GM19239 (cell line): ENCODE results near the gene GBP3.
"Not testable (repeated sequence)": the region's sequence is repeated elsewhere in the genome, so short reads cannot be mapped to it uniquely, and the experiment has no call there.

Experiments
- DNase-seq: peaks from one replicate; pipeline ENCODE4 v3.0.0; 2011; ENCODE audit warnings: low spot score; ENCODE audit not compliant: insufficient read length
- FAIRE-seq: peaks from 2 replicates; lab custom pipeline; 2011; peaks lifted over from hg19 to GRCh38; lab: Jason Lieb, UNC

The GBP3 gene

DNA sequence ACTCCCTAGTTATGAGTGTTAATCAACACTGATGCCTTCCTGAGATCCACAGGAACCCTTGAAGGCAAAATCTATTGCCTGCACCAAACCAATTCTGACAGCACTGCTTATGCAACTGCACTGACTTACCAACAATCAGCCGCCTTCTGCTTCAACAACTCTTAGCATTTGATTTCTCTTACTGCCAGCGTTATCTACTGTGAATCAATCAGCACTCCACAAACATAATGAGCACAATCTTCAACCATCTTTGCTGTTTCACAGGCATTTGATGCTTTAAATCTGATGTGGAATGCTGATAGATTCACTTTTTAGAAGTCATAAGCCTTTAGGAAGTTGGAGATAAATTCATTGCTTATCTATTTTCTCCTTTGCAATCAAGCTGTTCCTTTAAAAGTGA, 41.2 kb downstream of the GBP3 start:
- not testable (repeated sequence) for DNase-seq, FAIRE-seq

GRCh38 chr1:88980870-88981269, 41.8 kb downstream of the GBP3 start:
- FAIRE-seq, result no peak
- no peak for DNase-seq

GRCh38 chr1:88979749-88980116, 42.9 kb downstream of the GBP3 start:
- DNase-seq, result no peak
- no peak for FAIRE-seq

- no peak for DNase-seq
- no peak for FAIRE-seq
Observed at GRCh38 chr1:88979054-88979748, 43.5 kb downstream of the GBP3 start.

DNA sequence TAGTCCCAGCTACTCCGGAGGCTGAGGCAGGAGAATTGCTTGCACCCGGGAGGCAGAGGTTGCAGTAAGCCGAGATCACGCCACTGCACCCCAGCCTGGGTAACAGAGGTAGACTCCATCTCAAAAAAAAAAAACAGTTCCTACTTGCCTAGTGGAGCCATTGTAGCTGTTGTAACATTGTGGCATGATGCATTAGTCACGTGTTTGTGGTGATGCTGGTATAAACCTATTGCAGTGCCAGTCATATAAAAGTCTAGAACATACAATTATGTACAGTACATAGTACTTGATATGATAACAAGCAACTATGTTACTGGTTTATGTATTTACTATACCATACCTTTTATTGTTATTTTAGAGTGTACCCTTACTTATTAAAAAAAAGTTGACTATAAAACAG, 46.4 kb downstream of the GBP3 start:
- DNase-seq (no peak), FAIRE-seq (no peak)

GRCh38 chr1:88974616-88975172, 48.0 kb downstream of the GBP3 start:
- DNase-seq, FAIRE-seq: not testable (repeated sequence)

- FAIRE-seq (peak; percentile 76), DNase-seq (no peak)
Observed at GRCh38 chr1:88973520-88974137, 49.0 kb downstream of the GBP3 start.

GRCh38 chr1:88961647-88962275, 60.9 kb downstream of the GBP3 start:
- DNase-seq (no peak), FAIRE-seq (no peak)

GRCh38 chr1:88961081-88961480, 61.6 kb downstream of the GBP3 start:
- DNase-seq (no peak), FAIRE-seq (no peak)
